Activated CD4-positive, alpha-beta T cell treated with anti-CD3 and anti-CD28 coated beads, Interleukin-2, Interleukin-6, amounts not matched to agents 100 ng/mL and 50 ng/mL, durations not matched to agents 16 hours and 8 hours (primary cell): ENCODE measurements around the gene FCN2.

ENCODE experiments used
- DNase-seq: peaks from one replicate; pipeline ENCODE4 v3.0.0-alpha.2; 2020

FCN2 gene

DNA sequence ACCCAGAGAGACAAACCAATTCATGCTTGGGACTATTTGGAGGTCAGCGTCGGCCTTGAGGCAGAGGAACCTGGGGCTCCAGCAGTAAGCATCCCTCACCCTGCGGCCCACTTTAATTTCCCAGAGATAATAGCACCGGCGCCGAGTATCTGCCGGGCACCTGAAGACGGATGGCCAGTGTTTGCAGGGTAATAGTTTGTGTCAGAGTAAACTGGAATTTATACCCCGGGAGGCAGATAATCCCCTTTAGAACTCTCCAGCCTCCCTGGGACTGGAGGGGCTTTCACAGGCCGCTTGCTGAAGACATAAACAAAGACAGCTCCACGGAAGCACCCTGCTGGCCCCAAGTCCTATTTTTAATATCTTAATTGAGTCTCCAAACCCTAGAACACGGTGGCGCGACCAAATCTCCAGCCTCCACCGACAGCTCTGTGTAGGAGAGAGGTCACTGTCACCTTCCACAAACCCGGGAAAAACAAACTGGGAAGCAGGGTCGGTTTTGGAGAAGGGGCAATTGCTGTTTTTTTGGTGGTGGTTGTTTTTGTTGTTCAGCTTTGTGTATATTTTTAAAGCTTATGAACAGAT, 54.5 kb downstream of the FCN2 start:
- no peak for DNase-seq

- no peak for DNase-seq
Observed at GRCh38 chr9:134935701-134936345, 55.2 kb downstream of the FCN2 start.

- no peak for DNase-seq
Observed at GRCh38 chr9:134936346-134937163, 55.9 kb downstream of the FCN2 start.
